Stimulated activated CD8-positive, alpha-beta memory T cell treated with anti-CD3 and anti-CD28 coated beads, Interleukin-12 subunit alpha, Interleukin-12 subunit beta, amount 100 ng/mL, for 4 hours (primary cell): ENCODE measurements around the gene MECR.

Source experiments
- DNase-seq: peaks from one replicate; pipeline ENCODE4 v3.0.0-alpha.2; 2020; ENCODE audit warnings: low read depth

MECR gene

DNA sequence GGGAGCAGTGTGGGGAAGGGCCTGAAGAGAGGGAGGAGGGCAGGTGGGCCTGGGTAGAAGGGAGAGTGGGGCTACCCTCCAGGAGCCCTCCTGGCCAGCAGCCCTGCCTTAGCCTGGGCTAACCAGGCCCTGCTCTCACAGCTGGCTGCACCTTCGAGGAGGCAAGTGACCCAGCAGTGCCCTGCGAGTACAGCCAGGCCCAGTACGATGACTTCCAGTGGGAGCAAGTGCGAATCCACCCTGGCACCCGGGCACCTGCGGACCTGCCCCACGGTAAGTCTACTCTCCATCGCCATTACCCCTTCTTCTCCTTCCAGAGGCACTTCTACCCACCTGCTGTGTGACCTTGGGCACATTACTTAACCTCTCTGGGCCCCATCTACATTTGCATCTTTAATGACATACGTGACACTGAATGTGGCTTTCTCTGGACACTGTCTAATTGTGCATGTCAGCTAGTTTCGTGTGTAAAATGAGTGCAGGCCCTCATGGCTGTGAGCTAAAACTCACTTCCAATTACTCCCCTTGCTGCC is 24.5 kb upstream of the MECR start:
- DNase-seq, result no peak

DNA sequence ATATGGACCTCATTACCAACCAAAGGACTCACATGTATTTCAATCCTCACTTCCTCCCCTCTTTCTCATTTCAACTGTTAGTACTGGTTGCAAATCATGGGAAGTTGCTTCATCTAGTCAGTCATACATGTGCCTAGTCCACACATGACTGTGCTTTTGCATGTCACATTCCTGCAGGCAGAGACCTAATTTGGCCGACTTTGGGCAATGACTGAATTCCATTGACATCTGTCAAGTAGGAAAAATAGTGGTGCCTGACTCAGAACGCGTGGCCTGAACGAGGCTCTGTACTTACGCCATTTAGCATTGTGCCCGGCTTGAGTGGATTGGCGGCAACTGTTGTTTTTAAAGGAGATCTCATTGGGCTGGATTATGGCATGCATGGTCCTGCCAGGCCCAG is 23.6 kb upstream of the MECR start:
- no peak for DNase-seq

DNA sequence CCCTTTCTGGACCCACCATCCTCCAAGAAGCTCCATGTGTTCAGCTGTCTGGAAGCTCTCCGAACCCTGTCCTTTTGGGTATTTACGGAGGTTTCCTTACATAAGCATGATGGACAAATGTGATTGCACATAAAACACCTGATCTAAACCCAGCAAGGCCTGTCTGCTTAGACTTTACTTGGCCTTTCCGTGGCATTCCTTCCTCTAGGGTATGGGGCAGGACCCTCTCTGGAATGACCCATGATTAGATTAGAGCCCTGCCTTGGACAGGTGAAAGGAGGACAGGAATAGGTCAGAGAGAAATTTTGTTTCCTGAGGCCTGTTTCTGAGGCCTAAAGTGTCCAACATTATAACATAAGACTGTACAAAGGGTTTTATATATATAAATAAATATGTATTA is 22.4 kb upstream of the MECR start:
- no peak for DNase-seq

DNA sequence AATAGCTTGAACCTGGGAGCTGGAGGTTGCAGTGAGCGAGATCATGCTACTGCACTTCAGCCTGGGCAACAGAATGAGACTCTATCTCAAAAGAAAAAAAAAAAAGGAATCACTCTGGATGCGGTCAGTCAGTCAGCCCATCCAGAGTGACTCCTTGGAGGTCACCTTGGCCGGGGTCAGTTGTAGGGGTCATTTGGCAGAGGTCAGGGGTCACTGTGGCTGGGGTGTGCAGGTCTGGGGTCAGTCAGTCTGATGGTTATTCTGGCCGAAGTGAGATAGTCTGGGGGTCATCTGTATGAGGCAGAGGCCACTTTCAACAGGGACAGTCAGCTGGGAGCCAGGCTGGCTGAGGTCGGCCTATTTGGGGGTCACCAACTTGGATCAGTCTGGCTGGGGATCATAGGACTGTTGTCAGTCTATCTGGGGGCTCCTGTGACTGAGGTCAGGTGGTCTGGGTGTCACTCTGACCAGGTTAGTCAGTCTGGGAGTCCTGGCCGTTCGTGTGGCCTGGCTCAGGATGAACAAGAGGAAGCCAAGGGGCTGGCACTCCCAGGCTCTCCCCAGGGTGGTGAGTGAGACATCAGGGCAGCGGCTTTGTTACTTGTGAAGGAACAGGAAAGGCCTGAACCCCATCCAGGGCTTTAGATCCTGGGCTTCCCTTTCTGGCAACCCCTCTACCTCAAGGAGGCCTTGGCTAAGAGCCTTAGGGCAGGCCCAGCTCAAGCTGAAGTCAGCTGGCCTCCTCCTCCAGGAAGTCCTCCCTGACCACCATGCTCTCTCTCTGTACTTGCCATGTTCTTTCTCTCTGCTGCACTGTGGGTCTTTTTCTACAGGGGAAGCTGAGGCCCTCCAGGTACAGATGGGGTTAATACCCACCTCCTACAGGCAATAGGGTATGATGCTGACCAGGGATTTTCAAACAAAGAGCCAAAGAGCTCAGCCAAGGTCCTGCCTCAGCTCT is 20.7 kb upstream of the MECR start:
- no peak for DNase-seq

DNA sequence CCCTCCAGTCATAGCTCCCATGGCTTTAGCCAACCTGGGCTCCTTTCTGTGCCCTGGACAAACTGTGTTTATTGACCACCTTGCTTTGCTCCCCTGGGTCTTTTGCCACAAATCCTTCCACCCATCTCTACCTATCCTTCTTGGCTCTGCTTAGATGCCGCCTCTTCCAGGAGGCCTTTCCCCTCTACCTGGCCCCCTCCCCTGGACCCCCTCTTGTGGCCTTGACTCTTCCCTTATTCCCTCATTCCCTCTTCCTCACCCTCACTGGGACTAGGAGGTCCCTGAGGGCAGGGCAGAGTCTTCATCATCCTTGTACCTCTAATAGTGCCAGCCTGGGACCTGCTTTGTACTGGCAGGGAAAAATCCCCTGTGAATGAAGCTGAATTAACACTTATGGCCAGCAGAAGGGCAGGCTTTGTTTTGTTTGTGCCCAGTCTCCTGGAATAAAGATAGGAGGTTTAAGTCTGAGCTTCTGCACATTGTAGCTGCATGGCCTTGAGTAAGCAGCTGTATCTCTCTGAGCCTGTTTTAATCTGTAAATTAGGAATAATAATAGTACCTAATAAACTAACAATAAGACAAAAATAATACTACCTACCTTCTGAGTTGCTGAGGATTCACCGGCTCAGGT is 19.3 kb upstream of the MECR start:
- no peak for DNase-seq

DNA sequence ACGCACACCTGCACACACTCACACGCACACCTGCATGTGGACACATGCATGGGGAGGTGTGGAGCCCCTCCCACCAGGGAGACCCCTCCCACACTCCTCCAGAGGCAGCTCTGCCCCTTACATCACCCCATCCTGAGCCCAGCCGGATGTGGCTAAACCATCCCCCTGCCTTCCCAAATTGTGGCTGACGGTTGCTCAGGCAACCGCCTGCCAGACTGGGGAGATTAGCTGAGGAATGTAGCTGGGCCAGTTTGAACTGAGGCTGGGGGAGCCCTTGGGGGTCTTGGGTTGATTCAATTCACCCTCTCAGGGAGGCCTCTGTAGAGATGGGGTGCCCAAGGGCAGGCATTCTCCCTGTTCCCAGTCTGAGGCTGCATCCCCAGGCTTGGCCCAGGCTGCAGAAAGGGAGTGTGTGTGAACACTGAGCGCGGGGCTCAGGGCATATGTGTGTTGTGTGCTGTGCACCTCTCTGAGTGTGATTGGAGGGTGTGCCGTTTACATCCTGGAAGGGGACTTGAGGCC is 18.5 kb upstream of the MECR start:
- DNase-seq, result no peak

DNA sequence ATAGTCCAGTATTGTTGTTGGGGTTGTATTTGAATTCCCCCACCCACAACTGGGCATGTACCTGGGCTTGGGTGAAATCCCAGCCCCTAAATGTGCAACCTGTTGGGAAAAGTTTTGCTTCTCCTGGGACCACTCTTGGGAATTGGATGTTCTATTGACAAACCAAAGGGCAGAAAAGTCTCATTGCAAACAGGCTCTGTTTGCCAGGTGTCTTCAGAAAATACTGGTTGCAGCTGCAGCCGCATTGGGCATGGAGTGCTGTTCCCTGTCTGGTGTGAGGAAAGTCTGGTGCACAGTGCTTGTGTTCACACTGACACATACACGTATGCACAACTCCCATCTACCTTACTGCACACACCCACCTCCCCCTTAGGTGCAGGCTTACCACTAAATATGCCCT is 17.7 kb upstream of the MECR start:
- DNase-seq, result no peak

DNA sequence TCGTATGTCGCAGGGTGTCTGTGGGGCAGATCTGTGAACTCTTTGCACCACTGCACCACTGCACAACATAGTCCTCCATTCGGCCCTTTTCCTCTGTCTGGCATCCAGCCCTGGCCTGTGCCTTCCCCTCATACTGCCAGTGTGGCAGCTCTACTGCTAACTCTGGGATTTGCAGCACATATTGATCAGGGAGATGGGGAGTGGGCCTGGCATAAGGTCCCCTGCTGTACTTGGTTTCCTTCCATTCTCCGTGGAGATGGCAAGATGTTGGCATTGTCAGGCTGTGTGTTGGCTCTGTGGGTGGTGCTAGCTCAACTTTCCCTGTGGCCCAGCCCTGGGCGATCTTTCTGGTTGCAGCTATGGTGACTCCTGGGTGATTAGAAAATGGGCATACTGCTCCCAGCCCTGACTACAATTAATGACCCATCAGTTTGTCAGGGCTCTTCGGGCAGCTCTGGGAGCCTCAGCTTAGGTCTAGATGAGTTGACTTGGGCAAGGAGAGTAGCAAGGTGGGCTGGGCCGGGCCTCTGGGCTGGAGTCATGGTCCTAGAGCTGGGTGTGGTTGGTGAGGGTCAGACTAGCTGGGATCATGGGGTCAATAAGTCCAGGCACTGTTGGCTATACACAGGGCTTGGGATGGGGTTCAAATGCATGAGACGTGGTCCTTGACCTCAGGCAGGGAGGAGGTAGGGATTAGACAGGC is 17.0 kb upstream of the MECR start:
- no peak for DNase-seq

DNA sequence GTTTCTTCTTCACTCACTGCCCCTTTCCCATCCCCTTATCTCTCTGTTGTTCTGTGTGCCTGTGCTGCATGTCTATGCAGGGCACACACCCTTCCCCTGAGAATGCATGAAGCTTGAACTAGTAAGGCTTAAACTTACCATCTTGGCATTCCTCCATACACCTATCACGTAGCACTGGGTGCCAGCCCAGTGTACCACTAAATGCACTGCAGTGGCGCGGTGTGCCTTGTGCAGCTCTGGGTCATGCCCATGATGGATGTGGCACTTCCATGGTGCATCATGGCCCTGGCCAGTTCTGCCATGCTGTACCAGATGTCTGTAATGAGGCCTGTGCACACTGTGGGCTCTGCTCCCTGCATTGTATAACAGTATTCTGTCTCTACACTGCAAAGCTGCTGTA is 16.3 kb upstream of the MECR start:
- no peak for DNase-seq

DNA sequence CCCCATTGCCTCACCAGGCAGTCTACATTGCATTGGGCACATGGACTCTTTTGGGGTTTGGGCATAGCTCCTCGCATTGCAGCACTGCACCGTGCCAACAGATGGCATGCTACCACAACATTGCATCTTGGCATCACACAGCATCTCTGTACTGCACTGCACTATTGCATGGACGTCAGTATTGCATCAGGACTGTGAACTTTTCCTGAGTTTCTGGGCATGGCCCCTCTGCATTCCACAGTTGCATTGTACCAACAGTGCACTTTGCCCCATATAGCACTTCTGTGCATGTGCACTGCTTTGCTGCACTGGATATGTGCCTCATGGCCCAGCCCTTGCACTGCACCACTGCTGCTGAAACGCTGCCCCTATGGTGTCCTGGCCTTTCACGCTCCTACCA is 15.1 kb upstream of the MECR start:
- DNase-seq, result no peak

DNA sequence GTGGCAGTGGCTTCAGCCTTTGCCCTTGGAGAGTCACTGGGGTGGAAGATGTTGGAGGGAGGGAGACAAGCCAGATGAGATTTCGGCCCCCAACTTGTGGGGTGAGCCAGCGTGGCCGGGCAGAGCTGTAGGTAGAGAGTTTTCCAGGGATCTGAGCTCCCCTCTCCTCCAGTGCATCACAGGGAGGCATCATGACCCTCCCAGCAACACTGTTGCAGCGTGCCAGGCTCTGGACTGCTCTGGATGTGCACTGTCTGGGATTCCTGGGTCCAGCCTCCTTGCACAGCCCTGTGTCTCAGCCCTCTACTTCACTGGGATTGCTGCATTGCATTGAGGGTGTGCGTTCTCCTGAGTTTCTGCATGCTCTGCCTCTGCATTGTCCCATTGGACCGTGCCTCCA is 14.5 kb upstream of the MECR start:
- no peak for DNase-seq

DNA sequence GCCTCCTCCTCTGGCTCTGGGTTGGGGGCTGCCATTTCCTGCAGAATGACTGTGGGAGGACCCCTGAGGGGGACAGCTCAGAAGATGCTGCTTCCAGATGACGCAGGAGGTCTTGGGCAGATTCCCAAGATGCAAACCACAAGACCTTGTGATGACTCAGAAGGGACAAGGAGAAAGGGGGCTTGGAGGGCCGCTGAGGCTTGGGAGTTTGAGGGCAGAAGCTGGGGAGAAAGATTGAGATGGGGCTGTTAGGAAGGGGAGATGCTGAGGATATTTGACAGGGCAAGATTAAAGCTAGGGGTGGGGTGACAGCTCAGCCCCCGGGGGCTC is 13.1 kb upstream of the MECR start:
- DNase-seq, result no peak

DNA sequence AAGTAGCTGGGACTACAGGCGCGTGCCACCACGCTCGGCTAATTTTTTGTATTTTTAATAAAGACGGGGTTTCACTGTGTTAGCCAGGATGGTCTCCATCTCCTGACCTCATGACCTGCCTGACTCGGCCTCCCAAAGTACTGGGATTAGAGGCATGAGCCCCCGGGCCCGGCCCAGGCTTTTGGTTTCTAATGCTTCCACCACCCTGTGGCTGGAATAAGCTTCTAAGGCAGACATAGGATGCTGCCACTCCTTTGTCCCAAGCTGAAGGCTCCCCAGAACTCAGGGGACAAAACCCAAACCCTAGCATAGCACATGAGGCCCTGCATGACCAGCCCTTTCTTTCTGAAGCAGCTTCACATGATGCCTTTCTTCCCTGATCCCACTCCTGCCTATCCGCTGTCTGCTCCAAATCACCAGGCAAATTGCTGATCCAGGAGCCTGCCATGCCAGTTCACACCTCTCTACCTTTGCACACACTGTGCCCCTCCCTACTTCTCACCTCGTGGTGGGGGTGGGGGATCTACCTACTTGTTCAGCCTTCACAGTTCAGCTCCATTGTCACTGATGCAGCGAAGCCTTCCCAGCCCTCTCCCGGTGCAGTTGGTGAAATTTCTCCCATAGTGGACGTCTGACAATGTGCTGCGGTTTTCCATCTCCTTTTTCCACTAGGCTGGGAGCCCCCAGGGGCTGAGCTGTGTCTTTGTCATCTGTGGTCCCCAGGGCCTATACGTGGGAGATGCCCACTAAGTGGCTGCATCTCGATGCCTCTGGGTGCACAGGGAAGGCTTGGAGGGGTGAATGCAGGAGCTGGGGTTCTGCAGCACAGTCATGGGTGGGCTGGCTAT is 12.5 kb upstream of the MECR start:
- DNase-seq, result no peak

DNA sequence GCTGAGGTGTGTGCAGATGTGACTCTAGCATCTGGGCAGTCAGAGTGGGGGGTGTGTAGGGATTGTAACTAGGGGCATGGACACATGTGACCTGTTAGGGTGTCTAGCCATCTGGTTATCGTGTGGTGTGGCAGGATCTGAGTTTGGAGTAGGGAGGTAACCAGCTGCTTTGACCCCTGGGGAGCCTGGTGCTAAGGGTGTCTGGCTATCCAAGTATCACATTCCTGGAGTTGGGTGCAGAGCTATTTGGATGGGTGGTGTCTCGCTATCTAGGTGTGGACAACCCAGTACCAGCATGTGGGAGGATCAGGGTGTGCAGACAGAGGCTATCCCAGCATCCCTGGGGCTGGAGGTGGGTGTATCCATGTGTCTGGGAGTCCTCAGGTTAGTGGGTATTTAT is 10.3 kb upstream of the MECR start:
- DNase-seq, result no peak

DNA sequence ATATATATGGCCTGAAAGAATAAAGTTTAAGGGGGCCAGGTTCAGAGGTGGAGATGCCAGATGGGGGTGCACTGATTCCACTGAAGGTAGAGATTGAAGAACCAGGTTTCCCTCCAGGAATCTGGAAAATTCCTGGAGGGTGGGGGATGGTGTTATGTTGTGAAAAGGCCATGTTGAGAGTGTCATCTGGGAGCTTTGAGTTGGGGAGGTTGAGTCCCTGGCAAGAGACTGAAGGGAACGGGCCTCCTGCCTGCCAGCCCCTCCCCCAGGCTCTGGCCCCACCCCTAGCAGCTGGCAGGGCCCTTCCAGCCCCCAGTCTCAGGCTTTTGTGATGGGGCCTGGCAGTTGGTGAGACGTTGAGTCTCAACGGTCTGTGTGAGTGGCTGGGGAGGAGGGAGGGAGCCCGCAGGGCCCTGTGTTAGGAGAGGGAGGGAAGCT is 9.7 kb upstream of the MECR start:
- no peak for DNase-seq

DNA sequence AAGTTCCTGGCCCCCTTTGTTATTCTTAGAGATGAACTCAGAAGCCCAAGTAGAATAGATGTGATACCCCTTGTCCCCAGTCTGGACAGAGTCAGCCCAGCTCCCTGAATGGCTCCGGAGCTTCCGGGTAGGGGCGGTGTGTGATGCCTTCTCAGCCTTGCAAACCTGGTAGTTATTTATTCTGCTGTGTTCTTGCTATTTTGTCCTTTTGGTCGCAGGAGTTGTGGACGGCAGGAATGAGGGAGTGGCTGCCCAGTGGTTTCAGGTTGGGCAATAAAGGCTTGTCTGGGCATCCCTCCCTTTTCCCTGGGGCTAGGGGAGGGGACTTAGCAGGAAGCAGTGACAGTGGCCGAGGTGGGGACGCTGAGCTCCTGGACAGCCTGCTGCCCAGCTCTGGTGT is 8.4 kb upstream of the MECR start:
- DNase-seq, result no peak

DNA sequence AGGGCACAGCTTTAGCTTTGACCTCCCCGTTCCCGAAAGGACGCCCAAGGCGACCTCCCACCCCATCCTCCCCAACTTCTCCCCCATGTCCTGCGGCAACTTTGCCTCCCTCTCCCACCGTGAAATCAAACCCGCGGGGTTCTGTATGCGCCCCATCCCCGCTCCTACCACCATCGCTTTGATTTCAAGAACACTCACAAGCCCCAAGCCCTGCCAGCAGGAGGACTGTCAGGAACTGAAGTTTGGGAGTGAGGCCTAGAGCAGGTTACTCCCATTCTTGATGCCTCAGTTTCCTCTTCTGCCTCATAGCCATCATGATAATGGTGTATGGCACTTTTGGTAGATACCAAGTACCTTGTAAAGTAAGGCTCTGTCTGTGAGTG is 7.9 kb upstream of the MECR start:
- no peak for DNase-seq

DNA sequence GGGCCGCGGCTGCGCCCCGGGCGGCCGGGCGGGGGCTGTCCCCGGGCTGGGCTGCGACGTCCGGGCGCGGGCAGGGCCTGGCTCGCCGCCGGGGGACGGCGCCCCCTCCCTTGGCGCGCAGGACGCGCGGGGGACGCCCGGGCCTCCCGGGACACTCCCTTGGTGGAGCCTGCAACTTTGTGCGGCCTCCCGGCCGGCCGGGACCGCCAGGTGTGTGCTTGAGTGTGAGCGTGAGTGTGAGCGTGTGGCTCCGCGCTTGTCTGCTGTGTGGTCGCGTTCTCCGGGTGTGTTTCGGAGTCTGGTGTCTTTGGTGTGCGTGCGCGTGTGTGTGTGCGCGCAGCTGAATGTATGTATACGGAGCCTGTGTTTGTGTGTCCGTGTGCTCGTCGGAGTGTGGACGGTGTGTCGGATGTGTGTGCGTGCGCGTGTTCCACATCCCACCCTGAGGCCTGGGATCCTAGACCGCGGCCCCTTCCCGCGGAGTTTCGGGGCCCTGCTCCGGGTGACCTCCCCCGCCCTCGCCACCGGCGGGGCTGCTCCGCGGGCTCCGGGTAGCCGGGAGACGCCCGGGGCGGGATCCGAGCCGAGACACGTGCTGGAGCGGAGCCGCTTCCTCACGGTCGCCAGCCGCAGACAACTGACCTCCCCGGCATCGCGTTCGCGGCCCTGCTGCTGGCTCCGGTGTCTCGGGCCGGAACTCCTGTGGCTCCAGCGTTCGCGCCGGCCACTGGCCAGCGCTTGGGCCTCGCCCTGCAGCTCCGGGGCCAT is 7.3 kb upstream of the MECR start:
- DNase-seq, result no peak

DNA sequence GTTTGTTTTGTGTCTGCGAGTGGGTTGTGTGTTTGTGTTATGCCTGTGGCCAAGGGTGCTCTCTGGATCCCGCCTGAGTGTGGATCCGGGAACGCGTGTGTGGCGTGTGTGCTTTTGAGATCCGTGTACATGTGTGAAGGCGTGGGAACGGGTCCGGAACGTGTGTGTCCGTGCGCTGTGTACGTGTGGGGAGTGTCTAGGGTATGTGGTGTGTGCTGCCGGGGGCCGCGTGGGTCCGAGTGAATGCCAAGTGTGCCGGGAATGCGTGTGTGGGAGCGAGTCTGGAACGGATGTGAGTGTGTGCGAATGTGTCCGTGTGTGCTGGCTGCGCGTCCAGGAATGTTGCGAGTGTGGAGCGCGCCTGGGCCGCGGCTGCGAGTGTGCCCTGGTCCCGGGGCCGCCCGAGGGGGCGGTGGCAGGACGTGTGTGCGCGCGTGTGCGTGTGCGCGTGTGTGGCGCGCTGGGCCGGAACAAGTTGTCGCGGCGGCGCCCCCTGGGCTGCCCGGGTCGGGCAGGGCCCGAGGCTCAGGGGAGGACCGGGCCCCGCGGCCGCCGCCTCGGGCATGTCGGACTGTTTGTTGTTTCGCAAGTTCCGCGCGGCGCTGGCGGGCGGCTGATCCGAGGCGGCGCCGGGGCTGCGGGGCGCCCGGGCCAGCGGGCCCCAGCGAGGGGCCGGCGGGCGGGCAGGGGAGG is 6.5 kb upstream of the MECR start:
- DNase-seq, result no peak

DNA sequence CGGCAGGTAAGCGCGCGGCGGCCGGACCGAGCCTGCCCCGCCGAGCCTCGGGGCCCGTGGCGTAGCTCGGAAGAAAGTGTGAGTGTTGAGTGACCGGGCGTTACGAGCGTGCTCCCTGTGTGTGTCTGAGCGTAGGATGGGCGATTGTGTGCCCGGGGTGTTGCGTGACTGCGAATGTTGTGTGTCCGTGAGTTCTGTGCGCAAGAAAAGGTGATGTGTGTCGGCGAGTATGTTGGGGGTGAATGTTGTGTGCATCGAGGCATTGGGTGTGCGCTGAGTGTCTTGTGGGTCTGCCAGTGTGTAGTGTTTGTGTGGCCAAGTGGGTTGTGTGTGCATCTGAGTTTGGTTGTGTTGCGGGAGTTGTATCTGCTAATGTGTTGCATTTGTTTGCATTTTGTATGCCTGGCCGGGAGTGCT is 6.0 kb upstream of the MECR start:
- no peak for DNase-seq
